HepG2 (cell line): Measurements from ENCODE around the gene NEU1. TPM values are rescaled to one million over a fixed set of nuclear protein-coding genes. Genes with fewer than 3 reads are reported as not detected.

Experiments
- LCORL ChIP-seq, 2 experiments: fragments of 450-650 bp in 1 of 2; sonication (generic) in 1 of 2; formaldehyde crosslinking in 1 of 2; IDR thresholded peaks; 2 replicates each; pipeline versions ENCODE4 v1.5.0 to v1.6.1; 2017 to 2020; ENCODE audit warnings: antibody characterized with exemption in 1 of 2, missing genetic modification reagents in 1 of 2
- POLR2A ChIP-seq, 2 experiments: IDR thresholded peaks; 2 replicates each; pipeline ENCODE4 v1.6.1; 2011; ENCODE audit warnings: low read depth in 2 of 2, low read length in 2 of 2, mild to moderate bottlenecking in 1 of 2, moderate library complexity in 1 of 2; ENCODE audit not compliant: insufficient read depth in 1 of 2
- STAG1 ChIP-seq: sonication (generic); formaldehyde crosslinking; IDR thresholded peaks from 2 replicates; pipeline ENCODE4 v1.4.0; 2020; ENCODE audit warnings: missing genetic modification reagents
- ZNF350 ChIP-seq: sonication (generic); formaldehyde crosslinking; IDR thresholded peaks from 2 replicates; pipeline ENCODE4 v1.4.0; 2020; ENCODE audit warnings: mild to moderate bottlenecking, low read depth, missing genetic modification reagents, borderline replicate concordance
- ZNF549 ChIP-seq: sonication (generic); formaldehyde crosslinking; IDR thresholded peaks from 2 replicates; pipeline ENCODE4 v1.5.0; 2020; ENCODE audit warnings: missing genetic modification reagents
- ZNF615 ChIP-seq: sonication (generic); formaldehyde crosslinking; IDR thresholded peaks from 2 replicates; pipeline ENCODE4 v1.5.0; 2020; ENCODE audit warnings: mild to moderate bottlenecking, missing genetic modification reagents, borderline replicate concordance
- ZNF619 ChIP-seq: sonication (generic); formaldehyde crosslinking; IDR thresholded peaks from 2 replicates; pipeline ENCODE4 v1.4.0; 2020; ENCODE audit warnings: mild to moderate bottlenecking, missing genetic modification reagents
- ZNF713 ChIP-seq: sonication (generic); formaldehyde crosslinking; IDR thresholded peaks from 2 replicates; pipeline ENCODE4 v1.4.0; 2020; ENCODE audit warnings: mild to moderate bottlenecking, missing genetic modification reagents
- polyA plus RNA-seq, 8 experiments: library from polyadenylated mRNA; depleted of rRNA in 3 of 8; stranded (reverse) in 7 of 8; unstranded in 1 of 8; fragments of >200 nt; fragmentation: Illumina TruSeq in 4 of 8; extraction: Trizol in 4 of 8; gene quantifications; 2 replicates each; pipeline versions ENCODE4 v1.2.1 to v1.2.3, GENCODE V29; 2011 to 2016; ENCODE audit warnings: low read depth in 4 of 8, missing spikeins in 1 of 8, mixed read lengths in 1 of 8; ENCODE audit not compliant: insufficient read depth in 1 of 8
- total RNA-seq, 5 experiments: library from RNA; depleted of rRNA; stranded (reverse); fragments of >200 nt; fragmentation: Illumina TruSeq; extraction: Trizol; gene quantifications; 2 replicates each; pipeline ENCODE4 v1.2.3, GENCODE V29; 2016; ENCODE audit warnings: low read depth in 1 of 5
- TF ChIP-seq, protein P1 (sequence below): sonication (generic); formaldehyde crosslinking; IDR thresholded peaks from 2 replicates; pipeline ENCODE4 v1.8.1; 2023; ENCODE audit warnings: missing genetic modification reagents, inconsistent platforms, borderline replicate concordance
- TF ChIP-seq, protein P2 (sequence below): sonication (generic); formaldehyde crosslinking; IDR thresholded peaks from 2 replicates; pipeline ENCODE4 v1.8.1; 2023; ENCODE audit warnings: mild to moderate bottlenecking, missing genetic modification reagents
- TF ChIP-seq, protein P3 (sequence below): sonication (generic); formaldehyde crosslinking; IDR thresholded peaks from 2 replicates; pipeline ENCODE4 v1.4.0; 2020; ENCODE audit warnings: missing genetic modification reagents
- TF ChIP-seq, protein P4 (sequence below), 2 experiments: IDR thresholded peaks; 2 replicates each; pipeline ENCODE4 v1.6.1; 2011 to 2012; ENCODE audit warnings: low read length in 2 of 2, borderline replicate concordance in 1 of 2, low read depth in 1 of 2, mild to moderate bottlenecking in 1 of 2, moderate library complexity in 1 of 2
- TF ChIP-seq, protein P5 (sequence below), 2 experiments: fragments of 450-650 bp in 1 of 2; sonication (generic) in 1 of 2; formaldehyde crosslinking; IDR thresholded peaks; 2 replicates each; pipeline versions ENCODE4 v1.5.0 to v1.8.0; 2020 to 2022; ENCODE audit warnings: mild to moderate bottlenecking in 1 of 2, missing genetic modification reagents in 1 of 2
- TF ChIP-seq, protein P6 (sequence below): sonication (generic); formaldehyde crosslinking; IDR thresholded peaks from 2 replicates; pipeline ENCODE4 v1.4.0; 2020; ENCODE audit warnings: missing genetic modification reagents
- TF ChIP-seq, protein P7 (sequence below): sonication (generic); formaldehyde crosslinking; IDR thresholded peaks from 2 replicates; pipeline ENCODE4 v1.8.0; 2022; ENCODE audit warnings: missing genetic modification reagents, mild to moderate bottlenecking, borderline replicate concordance

Gene NEU1
- total and polyA plus RNA-seq, 2 of the 13 experiments (the other 11 are each of a cell fraction or from before 2014, with no cell fraction given) = 215 to 297 TPM

DNA sequence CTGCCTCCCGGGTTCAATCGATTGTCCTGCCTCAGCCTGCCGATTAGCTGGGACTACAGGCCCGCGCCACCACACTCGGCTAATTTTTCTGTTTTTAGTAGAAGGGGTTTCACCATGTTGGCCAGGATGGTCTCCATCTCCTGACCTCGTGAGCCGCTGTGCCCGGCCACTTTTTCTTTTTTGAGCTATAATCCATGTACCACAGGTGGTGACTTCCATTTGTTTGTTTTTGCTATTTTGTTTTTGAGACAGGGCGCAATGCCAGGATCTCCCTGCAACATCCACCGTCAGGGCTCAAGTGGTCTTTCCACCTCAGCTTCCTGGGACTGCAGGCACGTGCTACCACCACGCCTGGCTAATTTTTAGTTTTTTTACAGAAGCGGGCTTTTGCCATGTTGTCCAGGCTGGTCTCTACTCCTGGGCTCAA lies 26.6 kb downstream of the NEU1 start (continued):
- TF ChIP-seq, protein P1, sequence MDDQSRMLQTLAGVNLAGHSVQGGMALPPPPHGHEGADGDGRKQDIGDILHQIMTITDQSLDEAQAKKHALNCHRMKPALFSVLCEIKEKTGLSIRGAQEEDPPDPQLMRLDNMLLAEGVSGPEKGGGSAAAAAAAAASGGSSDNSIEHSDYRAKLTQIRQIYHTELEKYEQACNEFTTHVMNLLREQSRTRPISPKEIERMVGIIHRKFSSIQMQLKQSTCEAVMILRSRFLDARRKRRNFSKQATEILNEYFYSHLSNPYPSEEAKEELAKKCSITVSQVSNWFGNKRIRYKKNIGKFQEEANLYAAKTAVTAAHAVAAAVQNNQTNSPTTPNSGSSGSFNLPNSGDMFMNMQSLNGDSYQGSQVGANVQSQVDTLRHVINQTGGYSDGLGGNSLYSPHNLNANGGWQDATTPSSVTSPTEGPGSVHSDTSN (CRISPR knock-in tag) = no peak
- TF ChIP-seq LCORL (IDR thresholded peaks at IDR 0.05) (no peak), LCORL (CRISPR knock-in tag; IDR thresholded peaks at IDR 0.05) (peak; percentile 7; the same call in 1 of the 2 replicates), ZNF549 (CRISPR knock-in tag) (no peak), ZNF350 (CRISPR knock-in tag) (peak; percentile 31; the same call in 1 of the 2 replicates), POLR2A (IDR thresholded peaks at IDR 0.05; ENCODE audit: insufficient read depth in 1 of 2, low read depth in 2 of 2, low read length in 2 of 2) (0 out of 4 replicates have a peak, but pooled peaks of 1 of the 2 experiments have one; percentile 16), ZNF615 (CRISPR knock-in tag) (0 out of 2 replicates have a peak, but pooled peaks have one; percentile 11), STAG1 (CRISPR knock-in tag) (no peak), ZNF713 (CRISPR knock-in tag) (no peak), ZNF619 (0 out of 2 replicates have a peak, but pooled peaks have one; percentile 38)
- TF ChIP-seq, protein P2, sequence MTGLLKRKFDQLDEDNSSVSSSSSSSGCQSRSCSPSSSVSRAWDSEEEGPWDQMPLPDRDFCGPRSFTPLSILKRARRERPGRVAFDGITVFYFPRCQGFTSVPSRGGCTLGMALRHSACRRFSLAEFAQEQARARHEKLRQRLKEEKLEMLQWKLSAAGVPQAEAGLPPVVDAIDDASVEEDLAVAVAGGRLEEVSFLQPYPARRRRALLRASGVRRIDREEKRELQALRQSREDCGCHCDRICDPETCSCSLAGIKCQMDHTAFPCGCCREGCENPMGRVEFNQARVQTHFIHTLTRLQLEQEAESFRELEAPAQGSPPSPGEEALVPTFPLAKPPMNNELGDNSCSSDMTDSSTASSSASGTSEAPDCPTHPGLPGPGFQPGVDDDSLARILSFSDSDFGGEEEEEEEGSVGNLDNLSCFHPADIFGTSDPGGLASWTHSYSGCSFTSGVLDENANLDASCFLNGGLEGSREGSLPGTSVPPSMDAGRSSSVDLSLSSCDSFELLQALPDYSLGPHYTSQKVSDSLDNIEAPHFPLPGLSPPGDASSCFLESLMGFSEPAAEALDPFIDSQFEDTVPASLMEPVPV = no peak
- TF ChIP-seq, protein P3, sequence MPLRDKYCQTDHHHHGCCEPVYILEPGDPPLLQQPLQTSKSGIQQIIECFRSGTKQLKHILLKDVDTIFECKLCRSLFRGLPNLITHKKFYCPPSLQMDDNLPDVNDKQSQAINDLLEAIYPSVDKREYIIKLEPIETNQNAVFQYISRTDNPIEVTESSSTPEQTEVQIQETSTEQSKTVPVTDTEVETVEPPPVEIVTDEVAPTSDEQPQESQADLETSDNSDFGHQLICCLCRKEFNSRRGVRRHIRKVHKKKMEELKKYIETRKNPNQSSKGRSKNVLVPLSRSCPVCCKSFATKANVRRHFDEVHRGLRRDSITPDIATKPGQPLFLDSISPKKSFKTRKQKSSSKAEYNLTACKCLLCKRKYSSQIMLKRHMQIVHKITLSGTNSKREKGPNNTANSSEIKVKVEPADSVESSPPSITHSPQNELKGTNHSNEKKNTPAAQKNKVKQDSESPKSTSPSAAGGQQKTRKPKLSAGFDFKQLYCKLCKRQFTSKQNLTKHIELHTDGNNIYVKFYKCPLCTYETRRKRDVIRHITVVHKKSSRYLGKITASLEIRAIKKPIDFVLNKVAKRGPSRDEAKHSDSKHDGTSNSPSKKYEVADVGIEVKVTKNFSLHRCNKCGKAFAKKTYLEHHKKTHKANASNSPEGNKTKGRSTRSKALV (CRISPR knock-in tag) = no peak
- TF ChIP-seq, protein P4, sequence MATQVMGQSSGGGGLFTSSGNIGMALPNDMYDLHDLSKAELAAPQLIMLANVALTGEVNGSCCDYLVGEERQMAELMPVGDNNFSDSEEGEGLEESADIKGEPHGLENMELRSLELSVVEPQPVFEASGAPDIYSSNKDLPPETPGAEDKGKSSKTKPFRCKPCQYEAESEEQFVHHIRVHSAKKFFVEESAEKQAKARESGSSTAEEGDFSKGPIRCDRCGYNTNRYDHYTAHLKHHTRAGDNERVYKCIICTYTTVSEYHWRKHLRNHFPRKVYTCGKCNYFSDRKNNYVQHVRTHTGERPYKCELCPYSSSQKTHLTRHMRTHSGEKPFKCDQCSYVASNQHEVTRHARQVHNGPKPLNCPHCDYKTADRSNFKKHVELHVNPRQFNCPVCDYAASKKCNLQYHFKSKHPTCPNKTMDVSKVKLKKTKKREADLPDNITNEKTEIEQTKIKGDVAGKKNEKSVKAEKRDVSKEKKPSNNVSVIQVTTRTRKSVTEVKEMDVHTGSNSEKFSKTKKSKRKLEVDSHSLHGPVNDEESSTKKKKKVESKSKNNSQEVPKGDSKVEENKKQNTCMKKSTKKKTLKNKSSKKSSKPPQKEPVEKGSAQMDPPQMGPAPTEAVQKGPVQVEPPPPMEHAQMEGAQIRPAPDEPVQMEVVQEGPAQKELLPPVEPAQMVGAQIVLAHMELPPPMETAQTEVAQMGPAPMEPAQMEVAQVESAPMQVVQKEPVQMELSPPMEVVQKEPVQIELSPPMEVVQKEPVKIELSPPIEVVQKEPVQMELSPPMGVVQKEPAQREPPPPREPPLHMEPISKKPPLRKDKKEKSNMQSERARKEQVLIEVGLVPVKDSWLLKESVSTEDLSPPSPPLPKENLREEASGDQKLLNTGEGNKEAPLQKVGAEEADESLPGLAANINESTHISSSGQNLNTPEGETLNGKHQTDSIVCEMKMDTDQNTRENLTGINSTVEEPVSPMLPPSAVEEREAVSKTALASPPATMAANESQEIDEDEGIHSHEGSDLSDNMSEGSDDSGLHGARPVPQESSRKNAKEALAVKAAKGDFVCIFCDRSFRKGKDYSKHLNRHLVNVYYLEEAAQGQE (IDR thresholded peaks at IDR 0.05; ENCODE audit: borderline replicate concordance in 1 of 2, low read depth in 1 of 2, low read length in 2 of 2) = no peak
- TF ChIP-seq, protein P5, sequence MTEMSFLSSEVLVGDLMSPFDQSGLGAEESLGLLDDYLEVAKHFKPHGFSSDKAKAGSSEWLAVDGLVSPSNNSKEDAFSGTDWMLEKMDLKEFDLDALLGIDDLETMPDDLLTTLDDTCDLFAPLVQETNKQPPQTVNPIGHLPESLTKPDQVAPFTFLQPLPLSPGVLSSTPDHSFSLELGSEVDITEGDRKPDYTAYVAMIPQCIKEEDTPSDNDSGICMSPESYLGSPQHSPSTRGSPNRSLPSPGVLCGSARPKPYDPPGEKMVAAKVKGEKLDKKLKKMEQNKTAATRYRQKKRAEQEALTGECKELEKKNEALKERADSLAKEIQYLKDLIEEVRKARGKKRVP (CRISPR knock-in tag; IDR thresholded peaks at IDR 0.05) = 0 out of 4 replicates have a peak, but pooled peaks of 1 of the 2 experiments have one; percentile 10
- TF ChIP-seq, protein P6, sequence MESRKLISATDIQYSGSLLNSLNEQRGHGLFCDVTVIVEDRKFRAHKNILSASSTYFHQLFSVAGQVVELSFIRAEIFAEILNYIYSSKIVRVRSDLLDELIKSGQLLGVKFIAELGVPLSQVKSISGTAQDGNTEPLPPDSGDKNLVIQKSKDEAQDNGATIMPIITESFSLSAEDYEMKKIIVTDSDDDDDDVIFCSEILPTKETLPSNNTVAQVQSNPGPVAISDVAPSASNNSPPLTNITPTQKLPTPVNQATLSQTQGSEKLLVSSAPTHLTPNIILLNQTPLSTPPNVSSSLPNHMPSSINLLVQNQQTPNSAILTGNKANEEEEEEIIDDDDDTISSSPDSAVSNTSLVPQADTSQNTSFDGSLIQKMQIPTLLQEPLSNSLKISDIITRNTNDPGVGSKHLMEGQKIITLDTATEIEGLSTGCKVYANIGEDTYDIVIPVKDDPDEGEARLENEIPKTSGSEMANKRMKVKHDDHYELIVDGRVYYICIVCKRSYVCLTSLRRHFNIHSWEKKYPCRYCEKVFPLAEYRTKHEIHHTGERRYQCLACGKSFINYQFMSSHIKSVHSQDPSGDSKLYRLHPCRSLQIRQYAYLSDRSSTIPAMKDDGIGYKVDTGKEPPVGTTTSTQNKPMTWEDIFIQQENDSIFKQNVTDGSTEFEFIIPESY (CRISPR knock-in tag) = no peak
- TF ChIP-seq, protein P7, sequence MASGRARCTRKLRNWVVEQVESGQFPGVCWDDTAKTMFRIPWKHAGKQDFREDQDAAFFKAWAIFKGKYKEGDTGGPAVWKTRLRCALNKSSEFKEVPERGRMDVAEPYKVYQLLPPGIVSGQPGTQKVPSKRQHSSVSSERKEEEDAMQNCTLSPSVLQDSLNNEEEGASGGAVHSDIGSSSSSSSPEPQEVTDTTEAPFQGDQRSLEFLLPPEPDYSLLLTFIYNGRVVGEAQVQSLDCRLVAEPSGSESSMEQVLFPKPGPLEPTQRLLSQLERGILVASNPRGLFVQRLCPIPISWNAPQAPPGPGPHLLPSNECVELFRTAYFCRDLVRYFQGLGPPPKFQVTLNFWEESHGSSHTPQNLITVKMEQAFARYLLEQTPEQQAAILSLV = peak; percentile 73; the same call in 1 of the 2 replicates
